ENCODE data around the gene CRHBP. TPM values are rescaled to one million over a fixed set of nuclear protein-coding genes. Genes with fewer than 3 reads are reported as not detected.

The CRHBP gene
- 0.15 TPM in 1 of 2 replicates, not detected in the other for total RNA-seq

GRCh38 chr5:76952795-76953536, at the start of gene CRHBP:
Gene CRHBP (plus strand): TSS chr5:76953045. CDS start chr5:76953135, 90 bp downstream.

Other genes starting within 250 kb of the CRHBP start
- gene F2R, start 236.9 kb upstream of the CRHBP start, total RNA-seq, result 144 and 181 TPM in 2 replicates
- gene F2RL1, start 134.0 kb upstream of the CRHBP start, total RNA-seq, result 77.1 and 150 TPM in 2 replicates
- not detected in 2 replicates for gene S100Z, start 103.0 kb upstream of the CRHBP start, total RNA-seq
- 16.9 and 20.7 TPM in 2 replicates for gene AGGF1, start 77.4 kb downstream of the CRHBP start, total RNA-seq
- gene ZBED3, start 134.2 kb downstream of the CRHBP start, total RNA-seq, result 2.3 and 2.6 TPM in 2 replicates